Activated CD8-positive, alpha-beta memory T cell treated with anti-CD3 and anti-CD28 coated beads, Interleukin-2, amount 10 ng/mL, durations not matched to agents 7 days and 5 days (primary cell): ENCODE measurements around the gene DKK3. TPM values are rescaled to one million over a fixed set of nuclear protein-coding genes. Genes with fewer than 3 reads are reported as not detected.

Source experiments
- ATAC-seq: fragments of 150-1000 bp; cut with Tn5 transposase; one replicate; pipeline ENCODE4 v1.10.0; 2021; ENCODE audit warnings: moderate library complexity
- CTCF ChIA-PET: fragments of 350-600 bp; sonication (Branson Sonifier 250); formaldehyde crosslinking; loops from one replicate; lab custom pipeline; 2021; ENCODE audit warnings: antibody characterized with exemption; lab: Charles Lee
- DNase-seq: peaks from one replicate; pipeline ENCODE4 v3.0.0-alpha.2; 2020
- H3K27ac Mint-ChIP-seq: one replicate; pipeline ENCODE4 v1.8.0; 2021; ENCODE audit warnings: mild to moderate bottlenecking, mixed read lengths
- H3K27me3 Mint-ChIP-seq: one replicate; pipeline ENCODE4 v1.8.0; 2021; ENCODE audit warnings: mixed read lengths
- H3K36me3 Mint-ChIP-seq: one replicate; pipeline ENCODE4 v1.8.0; 2021; ENCODE audit warnings: mild to moderate bottlenecking, mixed read lengths
- H3K4me1 Mint-ChIP-seq: one replicate; pipeline ENCODE4 v1.8.0; 2021; ENCODE audit warnings: mixed read lengths
- H3K4me3 Mint-ChIP-seq: one replicate; pipeline ENCODE4 v1.8.0; 2021; ENCODE audit warnings: mild to moderate bottlenecking, moderate library complexity, mixed read lengths
- H3K9me3 Mint-ChIP-seq: one replicate; pipeline ENCODE4 v1.8.0; 2022; ENCODE audit warnings: low read depth, mixed read lengths
- total RNA-seq, 2 experiments: library from RNA; stranded (reverse); gene quantifications; one replicate each; pipeline ENCODE4 v1.2.3, GENCODE V29; 2021

Gene DKK3
- total RNA-seq, 2 experiments from 2014 or later, result not detected

DNA sequence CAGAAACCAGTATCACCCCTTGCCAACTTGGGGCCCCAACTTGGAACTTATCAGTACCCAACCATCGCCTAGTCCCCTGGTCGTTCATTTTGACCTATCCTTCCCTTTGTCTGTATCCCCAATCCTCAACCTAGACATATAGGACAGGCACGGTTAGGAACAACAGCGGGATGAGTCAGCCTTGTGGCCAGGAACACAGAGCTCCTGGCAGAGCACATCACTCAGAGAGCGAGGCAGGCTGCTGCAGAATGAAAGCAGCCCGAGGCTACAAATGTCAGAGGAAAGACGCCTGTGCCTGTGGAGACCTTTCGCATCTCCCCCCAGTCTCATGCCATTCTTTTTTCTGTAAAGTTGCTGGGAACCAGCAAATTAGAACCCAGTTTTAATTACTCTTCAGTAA is 14.6 kb downstream of the DKK3 start:
- Mint-ChIP-seq H3K9me3 (no peaks in the 10 kb centered on the region), H3K27ac (no peak overlapping the region), H3K27me3 (peaks cover 29% of the 10 kb centered on the region), H3K4me1 (peaks cover 33% of the 10 kb centered on the region), H3K36me3 (no peaks in the 10 kb centered on the region), H3K4me3 (no peak overlapping the region)
- no peak for DNase-seq
- CTCF ChIA-PET, result no interaction called here
- no peak for ATAC-seq

DNA sequence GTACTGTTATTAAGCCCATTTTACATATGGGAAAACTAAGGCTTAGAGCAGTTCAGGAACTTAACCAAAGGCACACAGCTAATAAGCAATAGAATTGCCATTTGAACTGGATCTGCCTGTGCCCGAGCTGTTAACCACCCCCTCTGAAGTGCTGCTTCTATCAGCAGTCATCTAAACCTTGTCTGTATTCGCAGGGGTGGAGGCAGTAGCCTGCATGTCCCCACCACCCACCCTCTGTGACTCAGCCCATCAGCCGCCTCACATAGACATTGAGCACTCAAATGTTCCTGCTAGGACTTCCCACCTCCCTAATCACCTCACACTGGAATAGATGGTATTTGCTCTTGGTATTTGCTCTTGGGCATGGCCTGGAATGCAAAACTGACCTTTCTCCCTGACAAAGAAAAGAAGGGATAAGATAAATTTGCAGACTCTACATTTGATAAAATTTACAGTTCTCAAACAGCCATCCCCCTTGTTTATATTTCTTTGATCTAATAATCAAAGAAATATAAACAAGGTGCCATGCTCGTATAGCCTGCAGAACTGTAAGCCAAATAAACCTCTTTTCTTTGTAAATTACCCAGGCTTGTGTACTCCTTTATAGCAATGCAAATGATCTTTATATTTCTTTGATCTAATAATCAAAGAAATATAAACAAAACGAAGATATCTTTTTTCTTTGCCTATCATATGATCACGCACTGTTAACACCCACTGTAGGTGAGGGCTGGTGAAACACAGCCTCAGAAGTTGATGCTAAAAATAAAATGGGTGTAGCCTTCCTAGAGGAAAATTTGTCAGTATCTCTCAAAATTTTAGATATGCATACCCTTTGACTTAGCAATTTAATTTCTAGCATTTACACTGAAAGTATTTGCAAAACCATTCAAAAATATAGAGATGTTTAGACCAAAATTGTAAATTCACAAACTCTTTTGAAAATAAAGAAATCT is 15.9 kb downstream of the DKK3 start:
- Mint-ChIP-seq H3K27ac (no peak overlapping the region), H3K36me3 (no peaks in the 10 kb centered on the region), H3K4me3 (no peak overlapping the region), H3K9me3 (no peaks in the 10 kb centered on the region), H3K4me1 (peaks cover 26% of the 10 kb centered on the region), H3K27me3 (peaks cover 29% of the 10 kb centered on the region)
- DNase-seq (no peak), ATAC-seq (no peak)
- CTCF ChIA-PET, result no interaction called here

DNA sequence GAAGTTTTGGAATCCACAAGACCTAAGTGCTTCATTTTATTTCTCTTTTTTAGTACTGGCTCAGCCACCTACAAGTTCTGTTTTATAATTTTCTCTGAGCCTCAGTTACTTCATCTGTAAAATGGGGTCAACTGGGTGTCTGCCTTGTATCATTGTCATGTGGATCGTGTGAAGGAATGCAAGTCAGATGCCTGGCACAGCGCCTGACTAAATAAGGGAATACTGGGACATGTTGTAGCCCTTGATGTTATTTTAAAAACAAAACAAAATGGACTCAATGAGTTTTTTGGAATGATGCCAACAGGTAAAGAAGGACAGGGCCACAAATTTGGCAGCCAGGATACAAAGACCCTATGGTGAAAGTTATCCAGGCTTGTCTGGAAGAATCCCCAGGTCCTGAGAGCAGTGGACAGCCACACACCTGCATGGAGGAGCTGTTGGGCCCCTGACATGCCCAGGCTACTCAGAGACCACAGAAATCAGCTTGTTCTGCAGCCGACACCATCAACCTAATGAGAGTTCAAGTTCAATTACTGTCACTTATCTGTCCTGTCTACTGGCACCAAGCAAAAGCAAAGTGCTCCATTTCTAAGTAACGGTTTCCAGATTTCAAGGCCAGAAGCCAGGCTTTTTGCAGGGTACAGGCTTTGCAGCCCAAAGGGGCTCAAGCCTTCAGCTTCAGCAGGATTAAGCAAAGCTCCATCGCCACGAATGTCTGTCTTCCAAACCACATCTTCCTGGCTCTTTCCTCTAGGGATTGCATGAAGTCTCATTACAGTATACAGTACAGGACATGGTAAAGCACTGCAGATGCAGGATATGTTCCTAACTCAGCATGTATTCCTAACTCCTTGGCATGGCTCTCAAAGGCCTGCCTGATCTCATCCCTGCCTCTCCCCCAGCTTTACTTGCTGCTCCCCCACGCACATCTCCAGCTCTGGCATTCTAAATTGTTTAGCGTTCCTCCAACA is 18.4 kb downstream of the DKK3 start:
- H3K4me3 Mint-ChIP-seq, result no peak overlapping the region
- CTCF ChIA-PET, result interaction anchor here (1.9 kb wide), 1 partner anchor 24 kb away, joined by 7 read pairs; no protein-coding TSS in a partner anchor
- H3K27me3 Mint-ChIP-seq, result peaks cover 20% of the 10 kb centered on the region
- H3K36me3 Mint-ChIP-seq, result no peaks in the 10 kb centered on the region
- peaks cover 9% of the 10 kb centered on the region for H3K4me1 Mint-ChIP-seq
- no peaks in the 10 kb centered on the region for H3K9me3 Mint-ChIP-seq
- ATAC-seq (no peak), DNase-seq (no peak)
- H3K27ac Mint-ChIP-seq, result no peak overlapping the region

DNA sequence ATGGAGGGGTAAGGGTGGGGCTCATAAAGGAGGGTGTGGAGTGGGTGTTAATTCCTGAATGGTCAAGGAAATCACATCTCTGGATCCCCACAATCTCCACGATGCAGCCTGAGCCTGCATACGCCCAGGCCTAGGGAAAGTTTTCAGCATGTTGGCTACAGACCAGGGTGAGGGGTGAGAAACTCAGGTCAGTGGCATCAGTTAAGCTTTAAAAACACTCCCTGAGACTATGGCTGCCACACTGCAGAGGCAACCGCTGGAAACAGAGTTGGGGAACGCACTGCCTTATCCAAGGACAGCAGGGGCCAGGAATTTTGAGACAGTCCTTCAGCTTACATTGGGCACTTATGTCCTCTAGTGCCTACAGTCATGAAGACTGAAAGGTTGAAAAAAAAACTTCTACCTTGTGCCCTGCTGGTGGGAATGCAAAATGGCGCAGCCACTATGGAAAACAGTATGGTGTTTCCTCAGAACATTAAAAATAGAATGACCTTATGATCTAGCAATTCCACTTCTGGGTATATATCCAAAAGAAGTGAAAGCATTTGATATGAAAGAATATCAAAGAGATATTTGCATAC is 19.7 kb downstream of the DKK3 start:
- peaks cover 16% of the 10 kb centered on the region for H3K27me3 Mint-ChIP-seq
- DNase-seq (no peak), ATAC-seq (no peak)
- peaks cover 9% of the 10 kb centered on the region for H3K4me1 Mint-ChIP-seq
- H3K4me3 Mint-ChIP-seq, result no peak overlapping the region
- CTCF ChIA-PET, result no interaction called here
- no peak overlapping the region for H3K27ac Mint-ChIP-seq
- H3K36me3 Mint-ChIP-seq, result no peaks in the 10 kb centered on the region
- H3K9me3 Mint-ChIP-seq, result no peaks in the 10 kb centered on the region

DNA sequence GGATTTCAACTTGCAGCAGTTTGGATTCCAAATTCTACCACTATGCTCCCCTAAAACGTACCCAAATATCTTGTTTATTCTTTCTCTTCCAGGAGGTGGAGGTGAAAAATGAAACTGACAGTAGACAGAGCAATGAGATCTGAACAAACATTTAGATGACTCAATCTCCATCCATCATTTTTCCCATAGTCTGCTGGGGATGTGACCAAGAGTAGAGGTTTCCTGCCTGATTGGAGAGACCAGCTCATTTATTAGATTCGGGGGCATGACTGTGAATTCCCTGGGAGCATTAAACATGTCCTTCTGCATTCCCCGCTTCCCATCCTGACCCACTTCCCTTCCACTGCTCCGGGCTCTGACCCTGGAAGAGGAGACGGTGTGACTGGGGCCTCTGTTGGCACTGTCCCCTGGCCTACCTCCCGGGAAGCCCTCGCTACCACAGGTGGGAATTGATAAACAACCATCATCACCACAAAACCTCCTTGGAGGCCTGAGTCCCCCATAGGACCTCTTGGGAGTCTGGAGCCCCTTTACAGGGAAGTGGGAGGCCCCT is 20.3 kb downstream of the DKK3 start:
- no peaks in the 10 kb centered on the region for H3K36me3 Mint-ChIP-seq
- CTCF ChIA-PET, result no interaction called here

DNA sequence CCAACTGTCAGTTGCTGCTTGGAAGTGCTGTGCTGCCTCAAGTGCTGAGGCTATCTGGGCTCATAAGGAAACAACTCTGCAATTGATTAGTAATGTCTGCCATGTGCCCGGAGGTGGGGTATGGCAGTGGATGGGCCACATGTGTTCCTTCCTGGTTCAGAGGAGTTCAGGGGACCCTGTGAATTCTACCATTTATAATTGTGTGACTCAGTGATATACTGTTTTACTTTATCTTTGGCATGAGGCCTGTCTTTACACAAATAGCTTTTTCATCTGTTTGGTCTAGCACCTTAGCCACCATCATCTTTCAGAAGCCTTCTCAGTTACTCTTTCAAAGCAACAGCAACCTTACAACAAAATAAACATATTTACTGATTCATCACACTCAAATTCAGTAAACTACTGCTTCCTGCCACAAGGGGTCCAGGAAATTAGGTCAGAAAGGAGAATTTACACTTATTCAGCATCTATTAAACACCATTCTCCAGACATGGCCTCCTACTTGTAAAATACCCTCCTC is 20.9 kb downstream of the DKK3 start:
- CTCF ChIA-PET, result interaction anchor here (1.5 kb wide), 1 partner anchor 17 kb away, joined by 3 read pairs; no protein-coding TSS in a partner anchor
- Mint-ChIP-seq H3K27ac (no peak overlapping the region), H3K9me3 (no peaks in the 10 kb centered on the region), H3K27me3 (peaks cover 11% of the 10 kb centered on the region), H3K4me3 (no peak overlapping the region), H3K36me3 (no peaks in the 10 kb centered on the region), H3K4me1 (peaks cover 9% of the 10 kb centered on the region)
- ATAC-seq, result peak; percentile 30
- no peak for DNase-seq

More for the DNA sequence above, 20.3 kb downstream of the DKK3 start:
- Mint-ChIP-seq H3K9me3 (no peaks in the 10 kb centered on the region), H3K4me3 (no peak overlapping the region), H3K27me3 (peaks cover 11% of the 10 kb centered on the region), H3K4me1 (peaks cover 9% of the 10 kb centered on the region), H3K27ac (no peak overlapping the region)
- no peak for DNase-seq
- ATAC-seq, result no peak

DNA sequence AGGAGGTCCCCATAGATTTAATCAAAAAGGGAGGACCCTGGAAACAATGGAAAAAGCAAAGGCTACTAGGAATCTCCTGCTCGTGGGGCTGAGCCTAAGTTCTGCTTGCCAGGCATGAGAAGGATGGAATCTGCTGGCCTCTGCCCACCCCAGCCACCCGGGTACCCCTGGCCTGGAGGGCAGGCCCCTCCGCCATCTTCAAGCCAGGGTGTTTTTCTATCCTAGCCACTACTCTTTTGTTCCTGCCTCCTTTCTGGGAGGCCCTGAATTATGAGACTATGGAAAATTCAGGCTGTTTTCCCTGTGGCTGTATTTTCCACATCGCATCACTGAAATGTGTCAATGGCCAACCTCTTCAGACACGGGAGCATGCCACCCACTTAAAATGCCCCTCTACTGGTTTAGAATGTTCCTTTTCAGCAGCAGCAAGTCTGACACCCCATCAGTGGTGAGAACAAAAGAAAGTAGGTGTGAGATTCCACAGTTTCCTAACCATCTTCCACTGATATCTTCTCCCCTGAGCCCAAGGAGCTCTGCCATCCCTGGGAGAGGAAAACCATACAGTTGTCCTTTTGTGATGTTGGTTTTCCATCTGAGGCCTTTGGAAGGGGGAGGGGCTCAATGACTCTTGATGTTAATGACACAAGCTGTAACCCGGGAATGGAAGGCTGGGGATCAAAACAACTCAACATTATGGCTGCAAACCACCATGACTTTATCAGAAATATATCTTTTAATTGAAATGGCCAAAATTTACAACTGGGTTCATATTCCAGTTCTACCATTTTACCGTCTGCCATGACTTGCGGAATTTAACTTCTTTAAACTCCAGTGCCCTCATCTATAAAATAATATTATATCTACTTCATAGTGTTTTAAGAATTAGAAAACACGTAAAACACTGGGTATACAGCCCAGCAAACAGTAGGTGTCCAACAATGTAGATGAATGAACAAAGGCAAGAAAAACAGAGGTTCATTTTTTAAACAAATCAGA is 22.2 kb downstream of the DKK3 start:
- H3K36me3 Mint-ChIP-seq, result no peaks in the 10 kb centered on the region
- H3K27ac Mint-ChIP-seq, result no peak overlapping the region
- H3K4me3 Mint-ChIP-seq, result no peak overlapping the region
- CTCF ChIA-PET, result interaction anchor here (1.1 to 1.5 kb wide), 3 partner anchors 18 to 187 kb away, joined by 3 read pairs; no protein-coding TSS in a partner anchor
- peaks cover 3% of the 10 kb centered on the region for H3K27me3 Mint-ChIP-seq
- ATAC-seq, result no peak
- no peaks in the 10 kb centered on the region for H3K9me3 Mint-ChIP-seq
- DNase-seq, result no peak
- H3K4me1 Mint-ChIP-seq, result peaks cover 9% of the 10 kb centered on the region

DNA sequence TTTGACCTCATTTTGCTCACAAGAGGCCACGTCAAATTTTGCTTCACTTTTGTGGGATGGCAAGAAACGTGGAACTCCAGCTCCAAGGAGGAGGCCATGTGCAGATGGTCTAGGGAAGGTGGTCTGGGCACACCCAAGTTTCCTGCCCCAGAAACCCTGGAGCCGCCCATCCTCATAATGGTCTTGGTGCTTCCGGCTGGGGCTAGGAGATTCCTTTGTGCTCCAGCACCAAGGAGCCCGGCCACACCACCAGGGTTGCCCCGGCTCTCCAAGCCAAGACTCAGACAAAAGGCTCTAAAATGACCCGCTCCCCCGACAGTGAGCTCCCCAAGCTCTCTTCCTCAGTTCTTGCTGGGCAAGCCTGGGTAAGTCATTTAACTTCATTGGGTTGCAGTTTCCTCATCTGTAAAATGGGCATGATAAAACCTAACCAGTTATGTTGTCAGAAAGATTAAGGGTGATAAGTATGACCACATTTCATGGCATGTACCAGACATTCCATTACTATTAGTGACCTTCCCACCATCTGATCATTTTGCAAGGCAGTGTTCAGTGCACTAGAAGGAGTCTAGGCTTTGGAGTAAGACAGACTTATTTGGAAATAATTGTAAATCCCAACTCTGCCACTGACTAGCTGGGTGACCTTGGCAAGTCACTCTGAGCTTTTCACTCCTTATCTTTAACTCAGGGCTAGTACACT is 23.3 kb downstream of the DKK3 start:
- H3K4me3 Mint-ChIP-seq, result no peak overlapping the region
- ATAC-seq, result no peak
- H3K27ac Mint-ChIP-seq, result no peak overlapping the region
- H3K9me3 Mint-ChIP-seq, result no peaks in the 10 kb centered on the region
- H3K36me3 Mint-ChIP-seq, result no peaks in the 10 kb centered on the region
- H3K27me3 Mint-ChIP-seq, result no peaks in the 10 kb centered on the region
- DNase-seq, result no peak
- CTCF ChIA-PET, result interaction anchor here (1.1 to 1.3 kb wide), 2 partner anchors 59 to 186 kb away, joined by 3 read pairs; no protein-coding TSS in a partner anchor
- peaks cover 9% of the 10 kb centered on the region for H3K4me1 Mint-ChIP-seq

DNA sequence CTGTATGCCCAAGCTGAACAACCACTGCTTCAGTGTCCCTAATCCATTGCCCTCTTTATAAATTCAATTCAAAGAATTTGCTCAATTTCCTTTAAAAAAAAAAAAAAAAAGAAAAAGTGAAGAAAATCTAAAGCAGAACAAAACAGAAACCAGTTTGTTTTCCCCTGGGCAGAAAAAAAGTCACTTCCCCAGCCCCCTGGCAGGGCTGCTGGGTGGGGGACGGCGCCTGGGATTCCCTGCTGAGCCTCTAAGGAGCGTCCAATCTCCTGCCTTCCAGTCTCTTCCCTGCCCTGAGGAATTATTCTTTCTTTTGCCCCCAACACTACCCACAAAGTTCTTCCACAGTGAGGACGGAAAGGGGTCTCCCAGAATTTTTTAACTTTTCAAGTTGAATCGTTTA is 23.9 kb downstream of the DKK3 start:
- Mint-ChIP-seq H3K9me3 (no peaks in the 10 kb centered on the region), H3K27ac (no peak overlapping the region), H3K4me3 (no peak overlapping the region), H3K4me1 (peaks cover 9% of the 10 kb centered on the region), H3K27me3 (no peaks in the 10 kb centered on the region), H3K36me3 (no peaks in the 10 kb centered on the region)
- no peak for ATAC-seq
- no peak for DNase-seq
- CTCF ChIA-PET, result no interaction called here

DNA sequence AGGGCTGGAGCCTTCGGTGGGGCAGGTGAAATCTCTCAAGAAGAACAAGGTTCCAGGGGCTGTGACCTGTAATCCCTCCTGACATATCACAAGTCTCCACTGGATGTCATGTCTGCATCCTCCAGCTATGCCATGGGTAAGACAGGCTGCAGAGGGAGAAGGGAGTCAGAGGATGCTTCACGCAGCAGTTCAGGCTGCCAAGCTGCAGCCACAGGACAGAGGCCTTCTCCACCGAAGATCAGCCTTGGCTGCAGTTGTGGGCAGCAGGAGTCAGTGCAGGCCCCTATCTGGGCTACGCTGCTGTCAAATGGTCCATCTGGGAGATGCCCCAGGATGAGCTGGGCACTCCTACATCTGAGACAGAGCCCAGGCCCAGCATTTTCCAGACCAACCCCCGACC is 25.0 kb downstream of the DKK3 start:
- no peak overlapping the region for H3K4me3 Mint-ChIP-seq
- ATAC-seq, result no peak
- no peak for DNase-seq
- no peaks in the 10 kb centered on the region for H3K36me3 Mint-ChIP-seq
- H3K4me1 Mint-ChIP-seq, result peaks cover 9% of the 10 kb centered on the region
- CTCF ChIA-PET, result interaction anchor here (1.9 kb wide), 1 partner anchor 16 kb away, joined by 5 read pairs; no protein-coding TSS in a partner anchor
- H3K9me3 Mint-ChIP-seq, result no peaks in the 10 kb centered on the region
- H3K27me3 Mint-ChIP-seq, result peaks cover under 1% of the 10 kb centered on the region
- H3K27ac Mint-ChIP-seq, result no peak overlapping the region

DNA sequence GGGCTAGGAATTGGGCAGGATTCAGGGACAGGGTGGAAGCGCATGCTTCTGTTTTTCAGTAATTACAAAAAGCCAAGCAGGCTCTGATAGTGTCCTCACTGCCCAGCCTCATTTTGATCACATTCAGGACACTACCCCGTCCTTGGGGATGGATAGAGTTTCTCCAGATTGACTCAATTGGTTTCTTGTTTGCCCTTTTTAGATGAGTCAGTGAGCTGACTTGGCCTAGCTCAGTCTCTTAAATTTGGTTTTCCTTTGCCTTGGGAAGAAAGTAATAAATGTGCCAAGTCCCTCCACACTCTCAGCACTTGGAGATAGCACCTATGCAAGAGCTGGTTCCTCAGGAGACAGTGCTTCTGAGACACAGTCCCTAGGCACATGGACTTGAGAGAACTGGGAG is 25.5 kb downstream of the DKK3 start:
- no peak overlapping the region for H3K27ac Mint-ChIP-seq
- no peaks in the 10 kb centered on the region for H3K36me3 Mint-ChIP-seq
- H3K9me3 Mint-ChIP-seq, result no peaks in the 10 kb centered on the region
- CTCF ChIA-PET, result interaction anchor here (1.9 kb wide), 1 partner anchor 16 kb away, joined by 5 read pairs; no protein-coding TSS in a partner anchor
- peaks cover 8% of the 10 kb centered on the region for H3K4me1 Mint-ChIP-seq
- no peak for ATAC-seq
- no peak for DNase-seq
- peaks cover 2% of the 10 kb centered on the region for H3K27me3 Mint-ChIP-seq
- no peak overlapping the region for H3K4me3 Mint-ChIP-seq
